Measurements from ENCODE around the gene GPR31.

Gene GPR31

GRCh38 chr6:167152862-167153261 lies 4.9 kb downstream of the GPR31 start:
- H2AFZ ChIP-seq (ENCODE audit: low read length) = 0 out of 2 replicates have a peak overlapping the region, but pooled peaks have one; percentile 33
- peak; percentile 14 for DNase-seq

GRCh38 chr6:167151648-167152047 lies 6.1 kb downstream of the GPR31 start:
- Histone ChIP-seq H3K4me1 (ENCODE audit: low read length) (no peaks in the 10 kb centered on the region), H3K36me3 (replicated peaks; ENCODE audit: insufficient read depth, low read length) (no peaks in the 10 kb centered on the region), H2AFZ (ENCODE audit: low read length) (no peak overlapping the region), H3K9me3 (replicated peaks; ENCODE audit: insufficient read depth, low read length) (no peaks in the 10 kb centered on the region), H3K4me2 (ENCODE audit: low read depth, low read length) (no peak overlapping the region), H3K27me3 (replicated peaks; ENCODE audit: insufficient read depth, low read length) (no peaks in the 10 kb centered on the region), H3K4me3 (ENCODE audit: low read length) (no peak overlapping the region), H3K27ac (ENCODE audit: low read length) (no peak overlapping the region), H3K9ac (ENCODE audit: low read length) (no peak overlapping the region), H3K9me2 (replicated peaks; ENCODE audit: insufficient read depth, low read length) (no peaks in the 10 kb centered on the region), H3F3A (ENCODE audit: insufficient read depth, low read length) (no peaks in the 10 kb centered on the region), H4K20me1 (ENCODE audit: insufficient read depth, low read length) (no peaks in the 10 kb centered on the region), H3K79me2 (ENCODE audit: low read length) (no peaks in the 10 kb centered on the region)
- TF ChIP-seq EZH2 (optimal IDR thresholded peaks at IDR 0.05; ENCODE audit: low read depth, low read length) (no peak), CTCF (IDR thresholded peaks at IDR 0.05; ENCODE audit: low read length) (no peak), EZH2phosphoT487 (IDR thresholded peaks at IDR 0.05; ENCODE audit: low read length) (no peak)
- no peak for DNase-seq

More at GRCh38 chr6:167152862-167153261, 4.9 kb downstream of the GPR31 start:
- Histone ChIP-seq H3K4me2 (ENCODE audit: low read depth, low read length) (peak overlapping the region; percentile 71), H3K27ac (ENCODE audit: low read length) (no peak overlapping the region), H3K9me2 (replicated peaks; ENCODE audit: insufficient read depth, low read length) (no peaks in the 10 kb centered on the region), H3K4me3 (ENCODE audit: low read length) (peak overlapping the region; percentile 62), H3K27me3 (replicated peaks; ENCODE audit: insufficient read depth, low read length) (no peaks in the 10 kb centered on the region), H3K36me3 (replicated peaks; ENCODE audit: insufficient read depth, low read length) (no peaks in the 10 kb centered on the region), H3K9ac (ENCODE audit: low read length) (no peak overlapping the region), H4K20me1 (ENCODE audit: insufficient read depth, low read length) (no peaks in the 10 kb centered on the region), H3K9me3 (replicated peaks; ENCODE audit: insufficient read depth, low read length) (no peaks in the 10 kb centered on the region), H3K79me2 (ENCODE audit: low read length) (no peaks in the 10 kb centered on the region), H3F3A (ENCODE audit: insufficient read depth, low read length) (no peaks in the 10 kb centered on the region), H3K4me1 (ENCODE audit: low read length) (no peaks in the 10 kb centered on the region)
- TF ChIP-seq EZH2 (optimal IDR thresholded peaks at IDR 0.05; ENCODE audit: low read depth, low read length) = no peak
- TF ChIP-seq EZH2phosphoT487 (IDR thresholded peaks at IDR 0.05; ENCODE audit: low read length) = no peak

- no peaks in the 10 kb centered on the region for H3K4me1 ChIP-seq (ENCODE audit: low read length)
- no peak overlapping the region for H3K9ac ChIP-seq (ENCODE audit: low read length)
- no peak for TF ChIP-seq CTCF (IDR thresholded peaks at IDR 0.05; ENCODE audit: low read length)
- no peak for TF ChIP-seq EZH2phosphoT487 (IDR thresholded peaks at IDR 0.05; ENCODE audit: low read length)
- TF ChIP-seq EZH2 (optimal IDR thresholded peaks at IDR 0.05; ENCODE audit: low read depth, low read length) = no peak
- H3K9me2 ChIP-seq (replicated peaks; ENCODE audit: insufficient read depth, low read length) = no peaks in the 10 kb centered on the region
- no peaks in the 10 kb centered on the region for H3F3A ChIP-seq (ENCODE audit: insufficient read depth, low read length)
- no peaks in the 10 kb centered on the region for H3K27me3 ChIP-seq (replicated peaks; ENCODE audit: insufficient read depth, low read length)
- no peak overlapping the region for H2AFZ ChIP-seq (ENCODE audit: low read length)
- no peaks in the 10 kb centered on the region for H3K79me2 ChIP-seq (ENCODE audit: low read length)
- no peak overlapping the region for H3K4me3 ChIP-seq (ENCODE audit: low read length)
- H3K27ac ChIP-seq (ENCODE audit: low read length) = no peak overlapping the region
- no peaks in the 10 kb centered on the region for H3K9me3 ChIP-seq (replicated peaks; ENCODE audit: insufficient read depth, low read length)
- no peaks in the 10 kb centered on the region for H4K20me1 ChIP-seq (ENCODE audit: insufficient read depth, low read length)
- DNase-seq = no peak
- H3K4me2 ChIP-seq (ENCODE audit: low read depth, low read length) = no peak overlapping the region
- no peaks in the 10 kb centered on the region for H3K36me3 ChIP-seq (replicated peaks; ENCODE audit: insufficient read depth, low read length)
These were observed 6.7 kb downstream of the GPR31 start for GRCh38 chr6:167150941-167151549.

GRCh38 chr6:167148997-167149396 lies 8.8 kb downstream of the GPR31 start:
- Histone ChIP-seq H3K9ac (ENCODE audit: low read length) (no peak overlapping the region), H3K4me1 (ENCODE audit: low read length) (no peaks in the 10 kb centered on the region), H3K27ac (ENCODE audit: low read length) (no peak overlapping the region), H3K79me2 (ENCODE audit: low read length) (no peaks in the 10 kb centered on the region), H3K9me3 (replicated peaks; ENCODE audit: insufficient read depth, low read length) (no peaks in the 10 kb centered on the region), H4K20me1 (ENCODE audit: insufficient read depth, low read length) (no peaks in the 10 kb centered on the region), H3K4me2 (ENCODE audit: low read depth, low read length) (no peak overlapping the region), H3K9me2 (replicated peaks; ENCODE audit: insufficient read depth, low read length) (no peaks in the 10 kb centered on the region), H3K36me3 (replicated peaks; ENCODE audit: insufficient read depth, low read length) (no peaks in the 10 kb centered on the region), H2AFZ (ENCODE audit: low read length) (no peak overlapping the region), H3K4me3 (ENCODE audit: low read length) (no peak overlapping the region), H3F3A (ENCODE audit: insufficient read depth, low read length) (no peaks in the 10 kb centered on the region), H3K27me3 (replicated peaks; ENCODE audit: insufficient read depth, low read length) (no peaks in the 10 kb centered on the region)
- TF ChIP-seq CTCF (IDR thresholded peaks at IDR 0.05; ENCODE audit: low read length) (no peak), EZH2phosphoT487 (IDR thresholded peaks at IDR 0.05; ENCODE audit: low read length) (no peak), EZH2 (optimal IDR thresholded peaks at IDR 0.05; ENCODE audit: low read depth, low read length) (no peak)
- no peak for DNase-seq

Data from MM.1S (cell line).